NCI-H1930 (cell line): ENCODE data around the gene GARIN5B.
"Not testable (repeated sequence)": the region's sequence is repeated elsewhere in the genome, so short reads cannot be mapped to it uniquely, and the experiment has no call there.

Experiments
- DNase-seq, 2 experiments: peaks; one replicate each; lab custom pipeline; 2025; lab: John Stamatoyannopoulos, UW

GARIN5B gene

DNA sequence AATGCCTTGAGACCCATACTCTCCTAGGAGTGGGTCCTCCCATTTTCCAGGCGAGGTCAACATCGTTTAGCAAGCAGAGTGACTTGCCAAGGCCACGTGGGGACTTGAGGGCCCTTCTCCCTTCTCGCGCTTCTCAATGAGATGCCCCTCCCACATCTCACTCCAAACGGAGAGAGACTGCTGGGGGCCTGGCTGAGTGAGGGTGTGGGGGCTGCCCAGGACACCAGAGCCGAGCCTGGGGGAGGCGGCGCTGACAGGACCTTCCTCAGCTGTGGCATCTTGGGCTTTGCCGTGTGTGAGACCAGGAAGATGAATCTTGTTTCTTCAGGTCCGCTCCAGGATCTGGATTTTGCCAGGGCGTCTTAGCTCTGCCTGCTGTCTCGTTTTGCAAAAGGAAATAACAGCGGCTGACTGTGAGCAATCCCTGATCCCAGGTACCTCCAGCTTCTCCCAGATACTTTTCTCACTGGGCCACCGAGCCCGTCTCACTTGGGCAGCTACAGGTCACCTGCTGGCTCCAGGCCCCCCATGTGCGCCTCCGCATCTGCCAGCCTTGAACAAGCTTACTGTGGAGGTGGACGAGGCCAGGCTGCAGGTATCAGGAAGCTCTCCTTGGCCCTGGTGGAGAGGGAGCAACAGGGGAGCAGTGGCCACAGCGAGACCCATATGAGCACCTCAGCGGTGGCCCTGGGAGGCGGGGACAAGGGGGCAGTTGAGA, 14.6 kb downstream of the GARIN5B start:
- no peak for DNase-seq

DNA sequence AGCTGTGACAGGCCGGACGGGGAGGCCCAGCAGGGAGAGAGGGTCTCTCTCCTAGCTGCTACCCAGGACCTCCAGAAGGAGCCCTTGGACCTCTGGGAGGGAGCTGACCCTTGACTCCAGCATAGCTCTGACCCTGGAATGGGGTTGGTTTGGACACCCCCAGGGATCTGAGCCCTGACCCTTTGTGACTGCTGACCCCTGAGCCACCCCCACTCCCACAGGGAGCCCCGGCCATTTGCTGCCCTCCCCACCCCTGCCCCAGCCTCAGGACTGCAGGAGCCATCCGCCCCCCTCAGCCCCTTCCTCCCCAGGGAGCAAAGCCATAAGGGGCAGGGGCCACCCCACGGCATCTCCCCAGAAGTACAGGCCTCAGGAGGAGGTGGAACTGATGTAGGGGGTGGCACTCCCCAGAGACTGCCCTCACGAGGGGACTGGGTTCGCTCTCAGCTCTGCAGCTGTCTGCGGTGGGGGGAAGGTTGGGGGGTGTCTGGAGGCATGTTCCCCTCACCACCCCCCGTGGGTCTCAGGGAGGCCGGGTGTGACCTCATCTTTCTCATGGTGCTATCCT, 15.5 kb downstream of the GARIN5B start:
- no peak for DNase-seq

DNA sequence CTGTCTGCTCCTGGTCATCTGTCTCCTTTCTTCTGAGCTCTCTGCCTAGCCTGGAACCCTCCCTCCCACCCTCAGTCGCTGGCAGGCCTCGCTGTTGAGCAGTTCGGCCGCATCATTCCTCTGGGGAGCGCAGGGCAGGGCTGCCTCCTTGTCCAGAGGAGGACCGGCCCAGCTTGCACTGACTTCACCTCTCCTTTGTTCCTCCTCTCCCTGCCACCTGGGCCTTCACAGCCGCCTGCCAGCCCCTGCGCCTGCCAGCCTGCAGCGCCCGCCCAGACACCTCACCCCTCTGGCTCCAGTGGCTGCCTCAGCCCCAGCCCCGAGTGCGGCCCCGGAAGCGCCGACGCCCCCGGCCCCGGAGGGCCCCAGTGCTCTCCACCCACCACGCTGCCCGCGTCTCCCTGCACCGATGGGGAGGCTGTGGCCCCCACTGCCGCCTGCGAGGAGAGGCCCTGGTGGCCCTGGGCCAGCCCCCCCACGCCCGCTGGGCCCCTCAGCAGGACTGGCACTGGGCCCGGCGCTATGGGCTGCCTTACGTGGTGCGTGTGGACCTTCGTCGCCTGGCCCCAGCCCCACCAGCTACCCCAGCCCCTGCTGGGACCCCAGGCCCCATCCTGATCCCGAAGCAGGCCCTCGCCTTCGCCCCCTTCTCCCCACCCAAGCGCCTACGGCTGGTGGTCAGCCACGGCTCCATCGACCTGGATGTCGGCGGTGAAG, 16.2 kb downstream of the GARIN5B start:
- DNase-seq: no peak

DNA sequence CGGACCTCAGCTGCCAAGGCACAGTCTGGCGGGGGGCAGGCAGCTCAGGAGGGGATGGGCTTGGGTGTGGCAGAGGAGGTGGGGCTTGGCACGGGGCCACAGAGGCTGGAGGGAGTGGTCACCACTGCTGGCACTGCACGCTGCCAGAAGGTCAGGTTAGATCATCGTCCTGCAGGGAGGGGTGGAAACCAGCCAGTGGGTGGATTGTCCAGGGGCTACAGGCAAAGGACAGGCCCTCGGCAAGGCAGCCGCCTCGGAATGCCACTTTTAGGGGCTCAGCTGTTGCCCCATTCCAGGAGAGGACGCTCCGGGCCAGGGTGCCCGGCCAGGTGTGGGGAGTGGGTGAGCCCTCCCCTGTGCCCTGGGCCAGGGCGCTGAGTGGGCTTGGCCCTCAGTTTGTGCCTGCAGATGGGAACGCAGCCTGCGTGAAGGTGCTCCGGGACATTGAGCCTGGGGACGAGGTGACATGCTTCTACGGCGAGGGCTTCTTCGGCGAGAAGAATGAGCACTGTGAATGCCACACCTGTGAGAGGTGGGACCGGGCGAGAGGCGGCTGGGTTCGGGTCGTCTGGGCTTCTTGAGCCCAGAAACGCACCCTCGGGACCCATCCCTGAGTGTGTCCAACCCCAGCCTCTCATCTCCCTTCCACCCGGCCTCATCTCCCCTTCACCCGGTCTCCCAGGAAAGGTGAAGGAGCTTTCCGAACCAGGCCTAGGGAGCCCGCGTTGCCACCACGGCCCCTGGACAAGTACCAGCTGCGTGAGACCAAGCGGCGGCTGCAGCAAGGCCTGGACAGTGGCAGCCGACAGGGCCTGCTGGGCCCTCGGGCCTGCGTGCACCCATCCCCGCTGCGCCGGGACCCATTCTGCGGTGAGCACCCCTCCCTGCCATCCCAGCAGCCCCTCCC, 17.0 kb downstream of the GARIN5B start:
- no peak for DNase-seq

DNA sequence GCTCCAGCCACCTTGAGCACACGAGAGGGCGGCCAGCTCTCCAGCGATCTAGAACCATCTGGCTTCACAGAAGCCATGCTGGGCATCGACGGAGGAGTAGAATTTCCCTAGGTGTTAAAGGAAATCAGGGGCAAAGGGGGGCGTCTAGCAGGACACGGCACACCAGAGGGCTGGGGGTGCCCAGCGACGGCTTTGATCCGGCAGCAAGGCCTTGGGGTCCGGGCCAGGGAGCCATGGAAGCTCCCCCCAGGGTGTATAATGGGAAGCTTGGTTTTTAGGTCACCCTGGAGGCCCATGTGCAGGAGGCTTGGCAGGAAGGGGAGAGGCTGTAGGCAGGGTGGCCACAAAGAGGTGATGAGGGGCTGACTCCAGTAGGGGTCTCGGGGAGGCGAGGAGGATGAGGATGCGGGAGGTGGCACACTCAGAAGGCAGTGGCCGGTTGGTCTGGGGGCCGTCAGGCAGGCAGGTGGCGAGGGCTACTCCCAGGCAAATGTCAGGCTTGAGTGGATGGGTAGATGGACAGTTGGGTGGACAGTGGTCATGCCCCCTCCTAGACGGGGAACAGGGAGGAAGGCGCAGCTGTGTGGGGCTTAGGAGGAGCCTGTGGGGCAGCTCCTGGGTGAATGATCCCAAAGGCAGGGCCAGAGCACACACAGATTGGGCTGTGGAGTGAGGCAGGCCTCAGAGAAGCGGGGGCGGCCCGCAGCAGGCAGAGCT, 17.8 kb downstream of the GARIN5B start:
- DNase-seq: no peak

DNA sequence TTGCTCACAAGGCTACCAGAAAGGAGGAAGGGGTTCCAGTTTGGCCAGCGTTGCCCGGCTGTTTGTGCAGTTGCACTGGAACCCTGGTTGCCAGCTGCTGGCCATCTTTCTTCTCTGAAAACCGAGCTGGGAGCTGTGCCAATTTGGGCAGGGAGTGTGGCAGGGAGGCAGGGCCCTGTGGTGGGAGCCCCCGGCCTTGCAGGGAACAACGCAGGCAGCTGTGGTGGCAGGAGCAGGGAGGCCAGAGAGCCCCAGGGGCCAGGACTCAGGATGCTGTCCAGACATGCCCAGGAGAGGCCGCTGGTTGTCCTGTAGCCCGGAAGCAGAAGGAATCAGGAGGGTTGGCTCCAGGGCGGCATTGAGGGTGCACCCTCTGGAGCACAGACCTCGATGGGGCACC, 18.6 kb downstream of the GARIN5B start:
- no peak for DNase-seq

DNA sequence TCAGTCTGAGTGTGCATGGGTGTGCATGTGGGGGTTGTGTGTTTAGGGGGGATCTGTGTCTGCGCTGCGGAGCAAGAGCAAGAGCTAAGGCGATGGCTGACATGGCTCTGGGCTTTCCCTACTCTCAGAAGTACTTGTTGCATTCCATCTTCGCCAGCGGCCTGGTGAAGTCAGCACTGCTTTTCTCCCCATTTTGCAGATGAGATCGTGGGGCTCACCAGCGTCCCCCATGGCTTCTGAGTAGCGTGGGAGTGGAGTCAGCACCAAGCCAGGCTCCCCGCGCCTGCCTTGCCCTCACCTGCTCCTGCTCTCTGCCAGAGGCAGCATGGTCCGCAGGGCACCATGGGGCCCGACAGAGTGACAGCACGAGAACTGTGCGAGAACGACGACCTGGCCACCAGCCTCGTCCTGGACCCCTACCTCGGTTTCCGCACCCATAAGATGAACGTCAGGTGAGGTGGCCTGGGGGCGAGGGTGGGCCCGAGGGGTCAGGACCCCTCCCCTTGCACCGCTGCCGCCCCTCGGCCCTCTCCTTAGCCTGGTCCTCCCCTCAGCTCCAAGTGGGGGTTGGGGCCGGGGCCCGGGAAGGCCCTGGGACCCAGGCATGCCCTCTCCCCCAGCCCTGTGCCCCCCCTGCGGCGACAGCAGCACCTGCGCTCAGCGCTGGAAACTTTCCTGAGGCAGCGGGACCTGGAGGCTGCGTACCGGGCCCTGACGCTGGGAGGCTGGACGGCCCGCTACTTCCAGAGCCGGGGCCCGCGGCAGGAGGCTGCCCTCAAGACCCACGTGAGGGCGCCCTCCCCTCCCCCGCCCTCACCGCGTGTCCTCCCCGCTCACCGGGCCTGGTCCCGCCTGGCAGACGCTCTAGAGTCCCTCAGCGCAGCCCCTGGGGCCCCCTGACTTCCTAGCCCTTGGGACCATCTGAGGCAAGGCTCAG, 21.2 kb downstream of the GARIN5B start:
- no peak for DNase-seq

DNA sequence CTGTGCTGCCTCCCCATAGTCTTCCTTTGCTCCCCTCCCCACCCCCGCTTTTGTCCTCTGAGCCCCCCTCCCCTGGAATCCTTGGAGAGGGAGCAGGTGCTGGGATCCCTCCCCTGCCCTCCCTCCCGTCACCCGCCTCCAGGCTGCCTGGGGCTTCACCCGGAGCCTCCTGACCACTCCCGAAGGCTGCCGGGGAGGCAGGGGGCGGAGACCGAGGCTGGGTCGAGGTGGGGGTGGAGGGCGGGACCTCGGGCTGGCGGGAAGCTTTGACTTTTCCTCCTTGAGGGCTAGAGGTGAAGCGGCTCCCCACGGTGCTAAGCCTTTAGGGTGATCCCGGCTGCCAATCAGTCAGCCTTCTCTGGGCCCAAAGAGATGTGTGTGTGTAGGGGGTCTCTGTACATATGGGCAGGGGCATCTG, 21.9 kb downstream of the GARIN5B start:
- DNase-seq: no peak

DNA sequence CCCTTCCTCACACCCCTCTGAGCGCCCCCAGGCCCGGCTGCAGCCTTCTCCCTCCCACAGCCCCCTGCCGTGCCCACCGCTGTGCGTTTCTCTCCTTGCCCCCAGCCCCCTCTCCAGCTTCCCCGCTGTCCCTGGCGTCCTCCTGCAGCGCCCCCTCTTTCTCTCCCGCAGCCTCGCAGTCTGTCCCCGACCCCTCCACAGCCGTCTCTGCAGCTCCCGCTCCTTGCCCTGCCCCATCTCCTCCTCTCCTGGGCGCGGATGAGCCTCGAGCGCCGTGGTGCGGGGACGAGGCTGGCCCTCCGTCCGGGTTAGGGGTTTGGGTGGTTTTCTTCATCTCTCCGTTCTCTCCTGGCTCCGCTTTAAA, 22.3 kb downstream of the GARIN5B start:
- DNase-seq: no peak

DNA sequence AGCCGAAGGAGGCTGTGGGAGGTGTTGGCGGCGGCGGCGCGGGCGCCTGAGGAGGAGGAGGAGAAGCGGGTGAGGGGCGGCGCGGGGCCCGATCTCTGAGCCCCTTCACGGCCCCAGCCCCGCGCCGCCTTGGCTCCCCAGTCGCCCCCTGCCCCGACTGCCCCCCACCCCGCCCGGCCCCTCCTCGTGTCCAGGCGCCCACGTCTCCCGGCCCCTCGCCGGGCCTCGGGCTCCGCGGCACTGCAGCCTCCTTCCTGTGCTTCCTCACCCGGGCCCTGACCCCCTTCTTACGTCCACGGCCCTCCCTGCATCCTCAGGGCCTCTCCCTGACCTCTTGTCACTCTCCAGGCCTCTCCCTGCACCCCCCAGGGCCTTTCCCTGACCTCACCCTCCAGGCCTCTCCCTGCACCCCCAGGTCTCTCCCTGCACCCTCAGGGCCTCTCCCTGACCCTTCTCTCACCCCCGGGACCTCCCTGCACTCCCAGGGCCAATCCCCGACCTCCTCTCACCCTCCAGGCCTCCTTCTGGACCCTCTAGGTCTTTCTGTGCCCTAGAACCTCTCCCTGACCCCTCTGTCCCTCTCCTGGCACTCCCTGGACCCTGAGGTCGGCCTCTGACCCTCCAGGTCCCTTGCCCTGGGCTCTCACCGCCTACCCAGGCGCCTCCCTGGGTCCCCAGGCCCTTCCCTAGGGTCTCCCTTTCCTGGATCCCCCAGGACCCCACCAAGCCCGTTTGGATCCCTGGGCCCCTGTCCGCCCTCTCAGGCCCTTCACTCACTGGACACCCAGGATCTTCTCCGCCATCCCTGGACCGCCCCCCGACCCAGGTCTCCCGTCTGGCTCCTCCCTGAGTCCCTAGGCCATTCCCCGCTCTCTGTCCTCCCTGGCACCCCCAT, 22.9 kb downstream of the GARIN5B start:
- DNase-seq: no peak

DNA sequence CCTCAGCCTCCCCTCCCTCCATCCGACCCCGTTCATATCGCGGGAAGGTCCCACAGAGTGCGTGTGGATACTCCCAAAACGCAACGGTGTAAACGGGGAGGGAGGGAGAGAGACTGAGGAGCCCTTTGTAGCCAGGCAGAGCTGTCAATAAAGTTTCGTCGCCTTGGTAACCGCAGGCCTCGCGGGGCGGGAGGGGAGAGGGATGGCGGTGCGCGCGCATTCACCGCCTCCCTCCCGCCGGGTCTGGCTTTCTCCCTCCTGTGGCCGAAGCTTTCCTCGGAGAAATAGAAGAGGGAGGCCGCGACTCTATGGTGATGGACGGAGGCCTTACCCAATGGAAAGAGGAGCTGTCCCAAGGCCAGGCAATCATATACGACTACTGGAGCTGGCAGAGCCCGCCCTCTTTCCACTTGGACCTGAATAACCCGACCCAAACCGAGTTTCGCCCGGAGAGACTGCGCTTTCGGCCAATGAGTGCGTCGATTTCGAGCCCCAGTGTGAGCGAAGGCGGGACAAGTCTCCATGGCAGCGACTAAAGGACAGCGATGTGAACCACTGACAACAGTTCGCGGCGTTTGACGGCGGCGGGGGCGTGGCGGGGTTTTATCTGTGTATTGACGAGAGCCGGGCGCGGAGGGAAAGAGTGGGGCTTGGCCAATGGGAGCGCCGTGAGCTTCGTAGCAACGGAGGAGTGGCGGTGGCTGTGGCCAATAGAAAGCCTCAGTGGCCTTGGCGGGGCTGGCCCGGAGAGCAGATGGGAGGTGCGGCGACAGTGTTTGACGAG, 23.8 kb downstream of the GARIN5B start, which contains the start of gene KMT5C:
Gene KMT5C, plus strand, starts transcription at position 772 of the 784 bp plus-strand sequence. CDS start 2,061 bp downstream, outside the sequence.
- DNase-seq: peak; percentile 100

DNA sequence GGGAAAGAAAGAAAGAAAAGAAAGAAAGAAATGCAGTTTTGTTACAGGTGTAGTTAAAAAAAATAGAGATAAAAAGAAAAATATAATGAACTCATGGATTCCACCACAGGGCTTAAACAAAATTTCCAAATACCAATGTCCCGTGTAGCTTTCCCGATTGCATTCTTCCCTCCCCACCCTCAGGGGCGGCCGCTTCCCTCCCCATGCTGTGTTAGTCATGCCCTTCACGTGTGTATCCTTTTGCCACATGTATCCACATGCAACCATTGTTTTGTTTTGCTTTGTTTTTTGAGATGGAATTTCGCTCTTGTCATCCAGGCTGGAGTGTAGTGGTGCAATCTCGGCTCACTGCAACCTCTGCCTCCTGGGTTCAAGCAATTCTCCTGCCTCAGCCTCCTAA, 27.0 kb downstream of the GARIN5B start:
- DNase-seq: no peak

DNA sequence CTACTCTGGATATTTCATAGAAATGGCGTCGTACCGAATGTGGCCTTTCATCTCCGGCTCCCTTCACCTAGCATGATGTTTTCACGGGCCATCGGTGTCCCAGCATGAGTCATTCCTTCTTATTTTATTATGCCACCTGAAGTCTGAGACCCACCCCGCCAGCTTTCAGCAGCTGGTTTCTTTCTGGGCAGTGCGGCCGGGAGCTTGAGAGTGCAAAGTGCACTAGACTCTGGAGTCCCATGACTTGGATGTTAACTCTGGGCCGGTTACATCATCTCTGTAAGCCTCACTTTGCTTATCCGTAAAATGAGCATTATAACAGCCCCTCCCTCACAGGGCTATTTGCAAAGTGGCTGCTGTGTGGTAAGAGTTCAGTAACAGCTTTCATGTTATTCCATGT, 29.2 kb downstream of the GARIN5B start:
- no peak for DNase-seq

DNA sequence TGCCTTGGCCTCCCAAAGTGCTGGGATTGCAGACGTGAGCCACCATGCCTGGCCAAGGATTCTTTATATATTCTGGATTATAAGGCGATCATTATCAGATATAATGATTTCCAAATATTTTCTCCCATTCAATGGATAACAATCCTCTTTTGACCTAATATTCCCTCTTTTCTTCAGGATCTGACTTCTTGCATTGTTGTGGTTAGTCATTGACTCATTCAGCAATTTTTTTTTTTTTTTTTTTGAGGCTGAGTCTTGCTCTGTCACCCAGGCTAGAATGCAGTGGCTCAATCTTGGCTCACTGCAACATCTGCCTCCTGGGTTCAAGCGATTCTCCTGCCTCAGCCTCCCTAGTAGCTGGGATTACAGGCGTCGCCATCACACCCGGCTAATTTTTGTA, 33.3 kb downstream of the GARIN5B start:
- not testable (repeated sequence) for DNase-seq

DNA sequence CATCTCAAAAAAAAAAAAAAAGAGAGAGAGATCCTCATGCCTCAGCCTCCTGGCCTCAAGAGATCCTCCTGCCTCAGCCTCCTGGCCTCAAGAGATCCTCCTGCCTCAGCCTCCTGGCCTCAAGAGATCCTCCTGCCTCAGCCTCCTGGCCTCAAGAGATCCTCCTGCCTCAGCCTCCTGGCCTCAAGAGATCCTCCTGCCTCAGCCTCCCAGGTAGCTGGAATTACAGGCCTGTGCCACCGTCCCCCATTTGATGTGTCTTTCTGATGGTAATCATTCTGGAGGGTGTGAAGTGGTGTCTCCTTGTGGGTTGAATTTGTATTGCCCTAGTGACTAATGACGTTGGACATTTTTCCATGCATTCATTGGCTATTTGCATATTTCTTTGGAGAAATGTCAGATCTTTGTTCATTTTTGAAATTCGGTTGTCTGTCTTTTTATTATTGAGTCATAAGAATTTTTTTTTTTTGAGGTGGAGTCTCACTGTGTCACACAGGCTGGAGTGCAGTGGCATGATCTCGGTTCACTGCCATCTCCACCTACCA, 34.2 kb downstream of the GARIN5B start:
- not testable (repeated sequence) for DNase-seq

DNA sequence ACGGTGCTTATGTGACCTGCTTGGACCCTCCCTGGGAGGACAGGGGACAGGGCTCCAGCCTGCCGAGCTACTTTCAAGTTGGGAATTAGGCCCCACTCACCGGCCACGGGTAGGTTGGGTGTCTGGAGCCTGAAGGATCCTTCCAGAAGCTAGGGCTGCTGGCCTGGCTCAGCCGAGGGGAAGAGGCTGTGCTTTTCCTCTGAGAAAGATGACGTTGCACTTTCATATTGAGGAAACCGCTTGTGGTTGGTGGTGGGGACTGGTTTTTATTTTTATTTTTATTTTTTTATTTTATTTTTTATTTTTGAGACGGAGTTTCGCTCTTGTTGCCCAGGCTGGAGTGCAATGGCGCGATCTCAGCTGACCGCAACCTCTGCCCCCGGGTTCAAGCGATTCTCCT, 37.9 kb downstream of the GARIN5B start, which contains the start of gene TMEM150B:
Gene TMEM150B, minus strand, starts transcription at position 170 of the 400 bp plus-strand sequence. CDS start 4,305 bp downstream, outside the sequence.
- no peak for DNase-seq

DNA sequence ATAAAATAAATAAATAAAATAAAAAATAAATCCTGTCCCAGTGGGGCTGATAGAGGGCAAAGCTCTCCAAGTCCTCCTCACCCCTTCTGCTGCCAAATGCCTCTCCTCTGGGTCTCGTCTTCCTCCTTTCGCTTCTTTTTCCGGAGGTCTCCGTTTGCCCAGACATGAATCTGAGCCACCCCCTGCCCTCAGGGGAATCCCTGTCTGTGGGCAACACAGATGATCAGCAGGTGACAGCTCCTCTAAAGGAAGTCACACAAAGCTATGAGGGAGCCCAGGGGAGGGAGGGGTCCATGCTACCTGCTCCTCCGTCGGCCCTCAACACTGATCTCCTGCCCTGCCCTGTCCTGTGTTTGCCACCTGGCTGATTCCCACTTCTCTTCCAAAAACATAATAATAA, 38.4 kb downstream of the GARIN5B start:
- no peak for DNase-seq
